K562 (cell line): ENCODE results near the gene PTPRT. TPM values are rescaled to one million over a fixed set of nuclear protein-coding genes. Genes with fewer than 3 reads are reported as not detected.

Experiments used
- ATAC-seq: fragments of 200-7000 bp; cut with Tn5 transposase; 3 replicates; pipeline ENCODE4 v1.9.1; 2020; ENCODE audit warnings: moderate library complexity
- BruUV-seq: library from RNA; stranded (reverse); fragments of 400-500 nt; replicated peaks from 2 replicates; lab custom pipeline; 2021; lab: Mats Ljungman, UMichigan
- CTCF ChIA-PET: fragments of 300-600 bp; formaldehyde crosslinking; extraction: SDS; loops from one replicate; lab custom pipeline; 2021; ENCODE audit warnings: low intra/inter-chr PET ratio; lab: Yijun Ruan, JAX
- POLR2A ChIA-PET: fragments of 300-600, 350-650 bp; sonication (Branson Sonifier 250); formaldehyde crosslinking; extraction: SDS; loops from one replicate; lab custom pipeline; 2021; ENCODE audit warnings: antibody characterized with exemption, inconsistent platforms; lab: Yijun Ruan, JAX
- DNase-seq, 4 experiments: peaks; one replicate each; pipeline versions ENCODE4 v3.0.0 to v3.0.0-alpha.2; 2011 to 2018; ENCODE audit warnings: low spot score in 3 of 4, mixed read lengths in 3 of 4; ENCODE audit errors: extremely low read depth in 1 of 4
- FAIRE-seq: peaks from 2 replicates; lab custom pipeline; 2011; peaks lifted over from hg19 to GRCh38; lab: Jason Lieb, UNC
- H2AFZ ChIP-seq: 2 replicates; pipeline ENCODE4 v1.6.0; 2011; ENCODE audit warnings: low read depth, low read length, control low read depth, inconsistent platforms
- H3K27ac ChIP-seq: fragments of 200-600 bp; 3 replicates; pipeline ENCODE4 v1.8.0; 2011; ENCODE audit warnings: low read depth, mild to moderate bottlenecking, control low read depth, inconsistent platforms, low read length, moderate library complexity, mixed read lengths; ENCODE audit errors: extremely low read depth
- H3K27me3 ChIP-seq, 2 experiments: fragments of 300-600 bp in 1 of 2; 2 replicates in 1 of 2; 3 replicates in 1 of 2; pipeline versions ENCODE4 v1.6.0 to v1.8.0; 2011; ENCODE audit warnings: inconsistent platforms in 2 of 2, low read length in 2 of 2, mild to moderate bottlenecking in 1 of 2, mixed read lengths in 1 of 2, moderate library complexity in 1 of 2; ENCODE audit not compliant: control insufficient read depth in 2 of 2, insufficient read depth in 2 of 2
- H3K36me3 ChIP-seq: fragments of 300-600 bp; 3 replicates; pipeline ENCODE4 v1.8.0; 2011; ENCODE audit warnings: mild to moderate bottlenecking, low read length, inconsistent platforms; ENCODE audit not compliant: control insufficient read depth, insufficient read depth
- H3K4me1 ChIP-seq, 2 experiments: fragments of 200-600 bp in 1 of 2; replicated peaks in 1 of 2; 2 replicates in 1 of 2; 3 replicates in 1 of 2; pipeline versions ENCODE4 v1.5.1 to v1.8.0; 2011; ENCODE audit warnings: inconsistent platforms in 2 of 2, low read length in 2 of 2, mild to moderate bottlenecking in 1 of 2, mixed read lengths in 1 of 2, moderate library complexity in 1 of 2; ENCODE audit not compliant: control insufficient read depth in 2 of 2, insufficient read depth in 2 of 2
- H3K4me2 ChIP-seq: 2 replicates; pipeline ENCODE4 v1.6.1; 2011; ENCODE audit warnings: low read length, control low read depth, inconsistent platforms, mixed read lengths; ENCODE audit not compliant: insufficient read depth
- H3K4me3 ChIP-seq: fragments of 200-600 bp; sonication (generic), shearing (Covaris generic); 2 replicates; pipeline ENCODE4 v1.5.1; 2016; ENCODE audit warnings: control low read depth, inconsistent platforms
- H3K79me2 ChIP-seq: fragments of 200-600 bp; 3 replicates; pipeline ENCODE4 v1.8.0; 2011; ENCODE audit warnings: low read length, inconsistent platforms; ENCODE audit not compliant: control insufficient read depth, insufficient read depth
- H3K9ac ChIP-seq, 2 experiments: 2 replicates each; pipeline versions ENCODE4 v1.6.0 to v1.6.1; 2011; ENCODE audit warnings: low read depth in 2 of 2, low read length in 2 of 2, control low read depth in 1 of 2, inconsistent platforms in 1 of 2, mild to moderate bottlenecking in 1 of 2, mixed read lengths in 1 of 2; ENCODE audit not compliant: insufficient read depth in 1 of 2
- H3K9me1 ChIP-seq: one replicate; pipeline ENCODE4 v1.6.0; 2011; ENCODE audit warnings: inconsistent platforms, mild to moderate bottlenecking, low read length, moderate library complexity; ENCODE audit not compliant: control insufficient read depth, insufficient read depth
- H3K9me3 ChIP-seq: replicated peaks from 2 replicates; pipeline ENCODE4 v1.5.1; 2011; ENCODE audit warnings: low read depth, low read length, inconsistent platforms; ENCODE audit not compliant: control insufficient read depth, insufficient read depth
- H4K20me1 ChIP-seq: replicated peaks from 2 replicates; pipeline ENCODE4 v1.6.1; 2011; ENCODE audit warnings: low read length, inconsistent platforms, mixed read lengths; ENCODE audit not compliant: control insufficient read depth, insufficient read depth
- REST ChIP-seq, 2 experiments: fragments of 450-650 bp; formaldehyde crosslinking in 1 of 2; IDR thresholded peaks; 2 replicates each; pipeline versions ENCODE4 v1.4.0 to v1.6.1; 2014 to 2020; ENCODE audit warnings: mild to moderate bottlenecking in 2 of 2, borderline replicate concordance in 1 of 2, low read depth in 1 of 2
- TEAD1 ChIP-seq, 2 experiments: fragments of 450-650 bp in 1 of 2; sonication (generic) in 1 of 2; formaldehyde crosslinking; IDR thresholded peaks; 2 replicates each; pipeline versions ENCODE4 v1.4.0 to v1.8.0; 2020 to 2022; ENCODE audit warnings: mild to moderate bottlenecking in 2 of 2, missing genetic modification reagents in 1 of 2
- ZNF217 ChIP-seq: sonication (generic); formaldehyde crosslinking; IDR thresholded peaks from 2 replicates; pipeline ENCODE4 v1.8.0; 2022; ENCODE audit warnings: mild to moderate bottlenecking, missing genetic modification reagents
- ZNF274 ChIP-seq: IDR thresholded peaks from 2 replicates; pipeline ENCODE4 v1.6.1; 2011; ENCODE audit warnings: low read depth, mild to moderate bottlenecking, low read length, moderate library complexity, borderline replicate concordance
- ZNF586 ChIP-seq: fragments of 450-650 bp; formaldehyde crosslinking; conservative IDR thresholded peaks from 2 replicates; pipeline ENCODE4 v1.4.0; 2020; ENCODE audit warnings: mild to moderate bottlenecking, moderate library complexity
- WGBS: fragments of 100-300 bp; shearing (Covaris generic); methylation state at CpG from one replicate; pipeline ENCODE4 v1.1.6; 2016; ENCODE audit warnings: low coverage, mixed read lengths; ENCODE audit not compliant: insufficient coverage; ENCODE audit errors: missing lambda C conversion rate; 5-methylcytosine and 5-hydroxymethylcytosine counted together
- in situ Hi-C: fragments of 300-500 bp; cut with MboI; formaldehyde crosslinking; loops from 4 replicates; pipeline ENCODE4 v1.15.0; 2018; ENCODE audit warnings: inconsistent platforms, mixed read lengths
- intact Hi-C: fragments of 100-400 bp; cut with micrococcal nuclease; formaldehyde crosslinking; loops from 2 replicates; pipeline ENCODE4 v1.14.2; 2022
- polyA plus RNA-seq, 8 experiments: library from polyadenylated mRNA; depleted of rRNA in 4 of 8; stranded (reverse) in 5 of 8; unstranded in 3 of 8; fragments of >200 nt; fragmentation: Nextera tagmentation in 2 of 8; fragmentation: Illumina TruSeq in 1 of 8; extraction: Ambion mirVana in 2 of 8; extraction: Trizol in 1 of 8; gene quantifications; 2 replicates each; pipeline versions ENCODE4 v1.2.1 to v1.2.3, GENCODE V29; 2011 to 2014; ENCODE audit warnings: inconsistent platforms in 1 of 8, missing spikeins in 1 of 8
- total RNA-seq, 7 experiments: library from RNA; depleted of rRNA in 6 of 7; stranded (reverse); fragments of >200 nt in 6 of 7; fragmentation: Illumina TruSeq in 2 of 7; extraction: Trizol in 2 of 7; gene quantifications; 2 replicates each; pipeline versions ENCODE4 v1.2.1 to v1.2.3, GENCODE V29; 2011 to 2021; ENCODE audit warnings: low replicate concordance in 1 of 7
- TF ChIP-seq, protein P1 (sequence below): fragments of 250-450 bp; sonication (Bioruptor Pico); IDR thresholded peaks from 2 replicates; pipeline ENCODE4 v1.9.0; 2021; ENCODE audit warnings: mild to moderate bottlenecking, inconsistent platforms

PTPRT gene
- total and polyA plus RNA-seq, 9 of the 15 experiments (the other 6 are each of a cell fraction or from before 2014, with no cell fraction given): not detected

GRCh38 chr20:42484790-42485375 lies 704.8 kb downstream of the PTPRT start:
- CTCF ChIA-PET: no interaction called here
- Histone ChIP-seq H3K9ac (no peak overlapping the region), H4K20me1 (no peaks in the 10 kb centered on the region), H3K9me3 (no peaks in the 10 kb centered on the region), H3K4me1 (no peaks in the 10 kb centered on the region), H3K79me2 (no peaks in the 10 kb centered on the region), H3K36me3 (no peaks in the 10 kb centered on the region), H3K9me1 (no peaks in the 10 kb centered on the region), H3K27me3 (no peaks in the 10 kb centered on the region; a peak in 1 of 5 replicates), H3K4me3 (no peak overlapping the region), H2AFZ (no peak overlapping the region)
- 0% methylated on average over 5 of the region's 5 CpGs for WGBS
- FAIRE-seq: no peak
- no peak for DNase-seq
- POLR2A ChIA-PET: no interaction called here
- intact Hi-C loops: no loop called here
- BruUV-seq: no TSS peak
- TF ChIP-seq ZNF274: no peak
- no peak for TF ChIP-seq ZNF217 (CRISPR knock-in tag)
- TF ChIP-seq REST (IDR thresholded peaks at IDR 0.05; ENCODE audit: borderline replicate concordance): no peak
- no peak for TF ChIP-seq REST (CRISPR knock-in tag; IDR thresholded peaks at IDR 0.05; ENCODE audit: low read depth)
- TF ChIP-seq ZNF586: no peak
- TF ChIP-seq, protein P1, sequence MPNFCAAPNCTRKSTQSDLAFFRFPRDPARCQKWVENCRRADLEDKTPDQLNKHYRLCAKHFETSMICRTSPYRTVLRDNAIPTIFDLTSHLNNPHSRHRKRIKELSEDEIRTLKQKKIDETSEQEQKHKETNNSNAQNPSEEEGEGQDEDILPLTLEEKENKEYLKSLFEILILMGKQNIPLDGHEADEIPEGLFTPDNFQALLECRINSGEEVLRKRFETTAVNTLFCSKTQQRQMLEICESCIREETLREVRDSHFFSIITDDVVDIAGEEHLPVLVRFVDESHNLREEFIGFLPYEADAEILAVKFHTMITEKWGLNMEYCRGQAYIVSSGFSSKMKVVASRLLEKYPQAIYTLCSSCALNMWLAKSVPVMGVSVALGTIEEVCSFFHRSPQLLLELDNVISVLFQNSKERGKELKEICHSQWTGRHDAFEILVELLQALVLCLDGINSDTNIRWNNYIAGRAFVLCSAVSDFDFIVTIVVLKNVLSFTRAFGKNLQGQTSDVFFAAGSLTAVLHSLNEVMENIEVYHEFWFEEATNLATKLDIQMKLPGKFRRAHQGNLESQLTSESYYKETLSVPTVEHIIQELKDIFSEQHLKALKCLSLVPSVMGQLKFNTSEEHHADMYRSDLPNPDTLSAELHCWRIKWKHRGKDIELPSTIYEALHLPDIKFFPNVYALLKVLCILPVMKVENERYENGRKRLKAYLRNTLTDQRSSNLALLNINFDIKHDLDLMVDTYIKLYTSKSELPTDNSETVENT: no peak
- TF ChIP-seq TEAD1 (CRISPR knock-in tag; IDR thresholded peaks at IDR 0.05): no peak
- TF ChIP-seq, all 486 proteins: peak for 0
- ATAC-seq: no peak
- in situ Hi-C loops: no loop called here
- Histone ChIP-seq H3K4me2 (no peak overlapping the region), H3K27ac (no peak overlapping the region)
